GM18867 (cell line): ENCODE results near the gene FABP1.

ENCODE experiments used
- ATAC-seq: cut with Tn5 transposase; IDR thresholded peaks from one replicate; pipeline ENCODE4 v1.9.1; 2021; ENCODE audit warnings: mild to moderate bottlenecking, moderate library complexity; ENCODE audit not compliant: unreplicated experiment

FABP1 gene

GRCh38 chr2:88139203-88139702 lies 11.4 kb upstream of the FABP1 start:
- ATAC-seq: no peak

DNA sequence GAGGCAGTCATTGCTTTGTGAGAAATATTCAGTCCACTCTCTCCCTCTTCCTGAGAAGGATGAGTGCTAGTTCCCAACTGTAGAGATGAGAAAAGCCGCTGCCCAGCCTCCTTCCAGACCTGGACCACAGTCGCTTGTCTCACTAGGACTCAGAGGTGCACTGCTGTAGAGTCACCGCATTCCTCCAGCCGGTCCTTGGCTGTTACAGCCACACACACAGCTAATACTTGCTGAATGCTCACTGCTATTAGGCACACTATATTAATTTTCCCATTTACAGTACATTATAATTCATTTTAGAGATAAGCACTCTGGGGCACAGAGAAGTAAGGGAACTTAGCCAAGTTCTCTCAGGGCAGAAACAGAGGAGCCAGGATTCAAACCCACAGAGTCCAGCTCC lies 10.0 kb upstream of the FABP1 start:
- no peak for ATAC-seq

GRCh38 chr2:88136817-88137216 lies 9.0 kb upstream of the FABP1 start:
- ATAC-seq: no peak

DNA sequence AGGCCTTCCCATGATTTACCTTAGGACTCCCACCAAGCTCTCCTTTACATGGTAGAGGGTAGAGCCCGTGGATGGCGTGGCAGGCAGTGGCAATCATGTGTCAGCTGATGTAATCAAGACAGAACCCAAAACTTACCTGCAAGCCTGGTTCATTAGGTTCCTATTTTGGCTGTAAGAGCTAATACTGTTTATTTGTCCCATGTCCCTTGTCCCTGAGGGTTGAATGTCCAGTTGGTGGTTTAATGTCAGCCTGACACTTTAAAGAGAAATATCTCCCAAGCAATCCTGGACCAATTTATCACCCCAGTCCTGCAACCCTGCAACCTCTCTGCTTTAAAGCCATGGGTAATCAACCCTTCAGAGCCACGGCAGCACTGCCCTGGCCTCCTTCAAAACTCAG lies 6.0 kb upstream of the FABP1 start:
- no peak for ATAC-seq

DNA sequence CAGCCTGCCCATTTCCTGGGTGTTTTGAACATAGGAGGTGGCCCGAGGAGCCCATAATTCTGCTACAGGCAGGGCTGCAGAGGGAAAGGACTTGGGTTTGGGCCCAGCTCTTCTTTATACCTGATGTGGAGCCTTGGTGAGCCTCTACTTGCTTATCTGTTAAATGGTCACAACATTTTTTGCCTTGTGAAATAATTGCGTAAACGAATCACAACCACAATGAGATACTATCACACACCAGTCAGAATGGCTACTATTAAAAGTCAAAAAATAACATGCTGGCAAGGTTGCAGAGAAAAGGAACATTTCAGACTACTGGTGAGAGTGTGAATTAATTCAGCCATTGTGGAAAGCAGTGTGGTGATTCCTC lies 4.1 kb upstream of the FABP1 start:
- no peak for ATAC-seq

- ATAC-seq: no peak
These were observed 3.5 kb upstream of the FABP1 start for GRCh38 chr2:88131201-88131998.

GRCh38 chr2:88129313-88129959 lies 1.6 kb upstream of the FABP1 start:
- ATAC-seq: no peak

GRCh38 chr2:88128654-88129312 lies 921 bp upstream of the FABP1 start:
- no peak for ATAC-seq

GRCh38 chr2:88127638-88127887 lies 299 bp downstream of the FABP1 start:
- no peak for ATAC-seq

- no peak for ATAC-seq
These were observed 857 bp downstream of the FABP1 start for GRCh38 chr2:88126772-88127637.

- no peak for ATAC-seq
These were observed 1.7 kb downstream of the FABP1 start for GRCh38 chr2:88125924-88126771.

DNA sequence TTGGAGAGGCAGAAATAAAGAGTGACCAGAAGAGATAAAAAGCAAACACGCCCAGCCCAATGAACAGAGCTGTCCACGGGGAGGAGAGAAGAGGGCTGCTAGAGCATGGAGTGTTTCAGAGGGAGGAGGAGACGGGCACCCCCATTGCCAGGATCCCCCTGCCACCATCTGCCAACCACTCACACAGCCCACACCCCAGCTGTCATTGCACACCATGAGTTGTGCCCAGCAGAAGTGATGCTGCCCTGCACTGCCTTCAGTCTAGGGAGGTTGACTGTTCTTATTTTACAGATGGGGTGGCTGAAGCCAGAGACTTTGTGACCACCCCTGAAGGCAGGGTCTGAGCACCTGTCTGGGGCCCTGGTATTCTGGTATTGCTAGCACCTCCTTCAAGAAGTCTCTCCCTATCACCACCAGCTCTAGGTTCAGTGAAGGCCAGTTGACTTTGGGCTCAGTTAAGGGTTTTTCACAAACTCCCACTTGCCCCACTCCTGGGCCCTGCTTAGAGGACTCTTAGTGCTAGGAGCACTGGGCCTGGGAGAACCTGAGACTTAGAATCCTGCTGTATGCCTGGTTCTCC lies 2.4 kb downstream of the FABP1 start:
- no peak for ATAC-seq

DNA sequence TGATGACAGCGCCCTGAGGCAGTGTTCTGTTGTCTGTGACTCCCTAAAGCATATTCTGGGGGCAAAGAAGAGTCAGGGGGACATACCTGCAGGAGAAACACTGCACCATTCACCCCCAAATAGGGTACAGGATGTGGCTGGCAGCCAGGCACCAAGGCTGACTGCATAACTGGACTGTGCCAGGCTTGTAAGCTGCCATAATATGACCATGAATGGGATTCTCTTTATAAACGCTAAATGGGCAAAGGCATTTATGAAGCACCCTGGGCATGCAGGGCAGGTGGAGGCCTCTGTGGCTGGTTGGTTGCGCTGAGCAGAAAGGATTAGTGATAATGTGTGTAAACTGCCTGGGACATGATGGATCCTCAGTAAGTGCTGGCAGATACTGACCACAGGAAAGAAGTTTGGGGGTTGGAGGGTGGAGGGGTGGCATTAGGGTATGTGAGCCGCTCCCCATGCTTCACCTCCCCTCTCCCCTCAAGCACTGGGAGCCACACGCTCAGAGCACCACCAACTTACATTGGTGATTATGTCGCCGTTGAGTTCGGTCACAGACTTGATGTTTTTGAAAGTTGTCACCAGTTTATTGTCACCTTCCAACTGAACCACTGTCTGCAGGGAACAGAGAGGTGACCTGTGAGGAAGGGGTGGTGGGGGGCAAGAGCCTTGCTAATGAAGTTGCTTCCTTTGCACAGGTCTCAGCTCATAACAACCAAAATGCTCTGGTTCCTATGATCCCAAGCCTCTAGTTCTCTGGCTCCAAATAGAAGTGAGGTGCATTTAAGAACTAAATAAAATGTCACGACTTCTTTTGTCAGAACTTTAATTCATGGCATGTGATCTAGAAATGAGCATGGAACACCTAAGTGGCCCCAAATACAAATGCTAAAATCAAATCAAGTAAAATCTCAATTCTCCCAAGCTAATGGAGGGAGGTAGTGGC lies 3.6 kb downstream of the FABP1 start:
- no peak for ATAC-seq

DNA sequence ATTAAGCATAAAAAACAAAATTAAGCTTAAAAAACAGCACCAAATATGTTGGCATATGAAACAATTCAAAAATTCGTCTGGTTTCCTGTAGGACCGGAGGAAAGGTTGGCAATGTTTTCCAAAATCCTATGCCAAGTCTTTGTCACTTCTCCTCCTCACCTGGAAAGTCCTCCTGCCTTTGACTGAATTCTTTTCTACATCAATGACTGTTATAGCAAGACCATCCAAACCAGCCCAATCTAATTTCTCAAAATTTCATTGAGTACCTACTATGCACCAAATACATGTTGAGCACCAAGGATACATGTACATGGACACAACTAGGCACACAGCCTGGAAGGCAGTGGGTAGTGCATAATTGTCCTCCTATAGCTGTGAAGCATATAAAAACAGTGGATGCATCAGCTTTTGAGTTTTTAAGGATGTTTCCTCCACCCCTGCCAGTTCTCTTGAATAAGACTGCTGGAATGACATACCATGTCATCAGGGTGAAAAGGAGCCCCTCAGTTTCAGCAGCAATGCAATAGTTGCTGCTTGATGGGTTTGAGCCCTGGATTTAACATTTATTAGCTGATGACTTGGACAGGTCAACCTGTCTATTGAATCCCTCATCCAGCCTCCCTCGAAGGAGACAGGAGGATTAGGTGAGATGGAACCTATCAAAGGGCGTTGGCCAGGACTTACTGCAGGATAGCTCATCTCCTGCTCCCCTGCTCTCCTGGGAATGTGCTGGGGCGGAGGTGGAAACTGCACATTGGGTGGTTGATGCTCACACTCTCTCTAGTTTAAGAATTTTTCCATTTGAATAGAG lies 4.5 kb downstream of the FABP1 start:
- no peak for ATAC-seq

- no peak for ATAC-seq
These were observed 5.5 kb downstream of the FABP1 start for GRCh38 chr2:88122141-88122884.

GRCh38 chr2:88121678-88122077 lies 6.2 kb downstream of the FABP1 start:
- ATAC-seq: no peak

GRCh38 chr2:88117973-88118372 lies 9.9 kb downstream of the FABP1 start:
- ATAC-seq: no peak
